ENCODE results near the gene PSENEN.
A peak's percentile ranks its signal among the peaks of the same experiment; 100 is the strongest.

PSENEN gene

DNA sequence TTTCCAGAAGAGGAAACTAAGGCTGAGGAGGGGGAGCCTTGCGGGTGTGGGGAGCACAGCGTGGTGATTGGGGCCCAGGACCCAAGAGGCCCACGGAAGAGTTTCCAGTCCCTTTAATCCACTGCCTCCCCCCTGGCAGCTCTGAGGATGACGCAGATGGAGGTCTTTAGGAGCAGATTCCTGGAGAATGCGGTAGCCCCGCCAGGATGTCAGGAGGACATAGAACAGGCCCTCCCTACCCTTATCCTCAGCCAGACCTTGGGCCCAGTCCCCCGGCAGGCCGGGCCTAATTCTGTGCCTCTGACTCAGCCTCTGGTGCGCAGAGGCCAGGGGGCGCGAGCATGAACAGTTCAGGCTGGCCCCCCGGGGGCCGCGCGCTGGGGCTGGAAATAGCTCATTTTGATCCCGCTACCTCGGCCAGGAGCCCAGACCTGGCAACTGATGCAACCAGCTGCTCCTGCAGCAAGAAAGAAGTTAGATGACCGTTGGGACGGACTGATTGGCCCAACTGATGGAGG lies 11.8 kb downstream of the PSENEN start:
- H3K36me3 ChIP-seq (ENCODE audit: control insufficient read depth in 5 of 5, insufficient read depth in 5 of 5, low read length in 5 of 5), result peaks cover 0 to 36% (median 28%) of the 10 kb centered on the region in 5 donors
- H3K9me3 ChIP-seq (ENCODE audit: control insufficient read depth in 5 of 5, low read length in 5 of 5), result peaks cover 0 to 2% (median 0%) of the 10 kb centered on the region in 5 donors
- peak overlapping the region; percentile 96 for H3K27ac ChIP-seq (ENCODE audit: low read depth, low read length)
- H3K27me3 ChIP-seq (ENCODE audit: control insufficient read depth in 5 of 5, insufficient read depth in 4 of 5, low read length in 5 of 5), result no peaks in the 10 kb centered on the region
- H3K4me1 ChIP-seq (ENCODE audit: control insufficient read depth in 5 of 5, insufficient read depth in 5 of 5, low read length in 5 of 5), result peaks cover 0 to 54% (median 45%) of the 10 kb centered on the region in 5 donors
- H3K9ac ChIP-seq (ENCODE audit: low read length in 5 of 5), result peak overlapping the region; percentile 26 to 92 (median 71)
- H3K4me3 ChIP-seq (ENCODE audit: low read depth in 1 of 5, low read length in 5 of 5), result peak overlapping the region; percentile 40 to 99 (median 98)

DNA sequence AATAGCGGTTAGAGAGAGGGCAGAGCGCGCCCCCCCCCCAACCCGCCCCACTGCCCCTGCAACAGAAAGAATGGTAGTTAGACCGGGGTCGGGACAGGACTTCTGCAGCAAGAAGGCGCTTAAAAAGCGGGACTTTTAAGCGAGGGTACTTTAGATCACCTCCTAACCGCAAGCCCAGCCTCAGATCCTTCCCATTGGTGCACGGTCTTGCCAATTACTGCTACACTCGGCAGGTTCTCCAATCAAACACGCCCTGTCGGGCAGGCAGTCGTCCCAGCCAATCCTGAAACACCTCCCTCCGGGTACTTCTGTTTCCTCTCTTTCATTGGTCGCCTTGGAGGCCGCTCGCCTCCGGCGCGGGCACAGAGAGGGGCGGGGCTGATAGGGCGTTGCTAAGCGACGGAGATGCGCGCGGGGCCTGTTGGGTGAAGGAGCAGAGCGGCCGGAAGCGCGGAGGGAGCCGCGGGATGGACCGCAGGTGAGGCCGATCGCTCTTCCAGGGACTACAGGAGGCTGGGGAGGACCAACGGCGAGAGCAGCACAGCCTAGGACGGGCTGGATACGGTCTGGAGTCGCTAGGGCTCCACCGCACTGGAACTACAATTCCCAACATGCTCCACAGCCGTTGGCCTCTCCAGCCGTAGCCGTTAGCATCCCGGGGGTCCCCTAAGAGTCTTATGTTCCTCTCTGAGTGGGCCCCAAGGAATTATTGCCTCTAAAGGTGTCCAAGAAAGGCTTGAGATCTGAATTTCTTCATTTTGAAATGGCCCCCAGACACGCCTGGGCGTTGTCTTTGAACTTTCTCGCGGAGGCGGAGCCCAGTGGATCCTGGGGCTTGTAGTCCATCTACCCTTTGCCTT lies 12.5 kb downstream of the PSENEN start, which contains the start of gene PROSER3:
TSS of gene PROSER3 (plus strand) at position 428 of the 860 bp plus-strand sequence. CDS start at position 468, 40 bp downstream.
- Histone ChIP-seq H3K9ac (ENCODE audit: low read length in 5 of 5) (peak within 1 kb of the TSS; percentile 73 to 92 (median 90)), H3K36me3 (ENCODE audit: control insufficient read depth in 5 of 5, insufficient read depth in 5 of 5, low read length in 5 of 5) (peaks cover 0 to 32% (median 21%) of the 10 kb centered on the region in 5 donors), H3K4me3 (ENCODE audit: low read depth in 1 of 5, low read length in 5 of 5) (peak within 1 kb of the TSS; percentile 98 to 99 (median 99)), H3K4me1 (ENCODE audit: control insufficient read depth in 5 of 5, insufficient read depth in 5 of 5, low read length in 5 of 5) (peaks cover 0 to 52% (median 45%) of the 10 kb centered on the region in 5 donors), H3K27ac (ENCODE audit: low read depth, low read length) (peak within 1 kb of the TSS; percentile 96), H3K27me3 (ENCODE audit: control insufficient read depth in 5 of 5, insufficient read depth in 4 of 5, low read length in 5 of 5) (no peaks in the 10 kb centered on the region), H3K9me3 (ENCODE audit: control insufficient read depth in 5 of 5, low read length in 5 of 5) (peaks cover 0 to 2% (median 0%) of the 10 kb centered on the region in 5 donors)

GRCh38 chr19:35759697-35760096 lies 14.2 kb downstream of the PSENEN start:
- peaks cover 0 to 22% (median 15%) of the 10 kb centered on the region in 5 donors for H3K36me3 ChIP-seq (ENCODE audit: control insufficient read depth in 5 of 5, insufficient read depth in 5 of 5, low read length in 5 of 5)
- peaks cover 0 to 43% (median 34%) of the 10 kb centered on the region in 5 donors for H3K4me1 ChIP-seq (ENCODE audit: control insufficient read depth in 5 of 5, insufficient read depth in 5 of 5, low read length in 5 of 5)
- no peaks in the 10 kb centered on the region for H3K27me3 ChIP-seq (ENCODE audit: control insufficient read depth in 5 of 5, insufficient read depth in 4 of 5, low read length in 5 of 5)
- no peak overlapping the region for H3K4me3 ChIP-seq (ENCODE audit: low read depth in 1 of 5, low read length in 5 of 5)
- H3K27ac ChIP-seq (ENCODE audit: low read depth, low read length), result no peak overlapping the region
- H3K9ac ChIP-seq (ENCODE audit: low read length in 5 of 5), result no peak overlapping the region
- H3K9me3 ChIP-seq (ENCODE audit: control insufficient read depth in 5 of 5, low read length in 5 of 5), result peaks cover 0 to 2% (median 0%) of the 10 kb centered on the region in 5 donors

- H3K36me3 ChIP-seq (ENCODE audit: control insufficient read depth in 5 of 5, insufficient read depth in 5 of 5, low read length in 5 of 5), result peaks cover 0 to 33% (median 19%) of the 10 kb centered on the region in 5 donors
- H3K4me1 ChIP-seq (ENCODE audit: control insufficient read depth in 5 of 5, insufficient read depth in 5 of 5, low read length in 5 of 5), result peaks cover 0 to 32% (median 24%) of the 10 kb centered on the region in 5 donors
- H3K27me3 ChIP-seq (ENCODE audit: control insufficient read depth in 5 of 5, insufficient read depth in 4 of 5, low read length in 5 of 5), result no peaks in the 10 kb centered on the region
- no peak overlapping the region for H3K4me3 ChIP-seq (ENCODE audit: low read depth in 1 of 5, low read length in 5 of 5)
- no peak overlapping the region for H3K9ac ChIP-seq (ENCODE audit: low read length in 5 of 5)
- no peak overlapping the region for H3K27ac ChIP-seq (ENCODE audit: low read depth, low read length)
- peaks cover 0 to 2% (median 0%) of the 10 kb centered on the region in 5 donors for H3K9me3 ChIP-seq (ENCODE audit: control insufficient read depth in 5 of 5, low read length in 5 of 5)
Observed at GRCh38 chr19:35760711-35761349, 15.4 kb downstream of the PSENEN start.

GRCh38 chr19:35764432-35765315 lies 19.2 kb downstream of the PSENEN start:
- H3K36me3 ChIP-seq (ENCODE audit: control insufficient read depth in 5 of 5, insufficient read depth in 5 of 5, low read length in 5 of 5), result peaks cover 0 to 49% (median 24%) of the 10 kb centered on the region in 5 donors

GRCh38 chr19:35766571-35767104 lies 21.2 kb downstream of the PSENEN start:
- H3K27ac ChIP-seq (ENCODE audit: low read depth, low read length), result no peak overlapping the region
- no peaks in the 10 kb centered on the region for H3K9me3 ChIP-seq (ENCODE audit: control insufficient read depth in 5 of 5, low read length in 5 of 5)
- H3K9ac ChIP-seq (ENCODE audit: low read length in 5 of 5), result no peak overlapping the region
- no peaks in the 10 kb centered on the region for H3K27me3 ChIP-seq (ENCODE audit: control insufficient read depth in 5 of 5, insufficient read depth in 4 of 5, low read length in 5 of 5)
- peaks cover 0 to 43% (median 23%) of the 10 kb centered on the region in 5 donors for H3K36me3 ChIP-seq (ENCODE audit: control insufficient read depth in 5 of 5, insufficient read depth in 5 of 5, low read length in 5 of 5)
- H3K4me3 ChIP-seq (ENCODE audit: low read depth in 1 of 5, low read length in 5 of 5), result no peak overlapping the region
- no peaks in the 10 kb centered on the region for H3K4me1 ChIP-seq (ENCODE audit: control insufficient read depth in 5 of 5, insufficient read depth in 5 of 5, low read length in 5 of 5)

More at GRCh38 chr19:35764432-35765315, 19.2 kb downstream of the PSENEN start:
- no peak overlapping the region for H3K9ac ChIP-seq (ENCODE audit: low read length in 5 of 5)
- H3K27me3 ChIP-seq (ENCODE audit: control insufficient read depth in 5 of 5, insufficient read depth in 4 of 5, low read length in 5 of 5), result no peaks in the 10 kb centered on the region
- H3K4me1 ChIP-seq (ENCODE audit: control insufficient read depth in 5 of 5, insufficient read depth in 5 of 5, low read length in 5 of 5), result peaks cover 0 to 2% (median 0%) of the 10 kb centered on the region in 5 donors
- no peak overlapping the region for H3K4me3 ChIP-seq (ENCODE audit: low read depth in 1 of 5, low read length in 5 of 5)
- no peak overlapping the region for H3K27ac ChIP-seq (ENCODE audit: low read depth, low read length)
- peaks cover 0 to 2% (median 0%) of the 10 kb centered on the region in 5 donors for H3K9me3 ChIP-seq (ENCODE audit: control insufficient read depth in 5 of 5, low read length in 5 of 5)

- H3K27me3 ChIP-seq (ENCODE audit: control insufficient read depth in 5 of 5, insufficient read depth in 4 of 5, low read length in 5 of 5), result no peaks in the 10 kb centered on the region
- no peak overlapping the region for H3K4me3 ChIP-seq (ENCODE audit: low read depth in 1 of 5, low read length in 5 of 5)
- no peak overlapping the region for H3K9ac ChIP-seq (ENCODE audit: low read length in 5 of 5)
- H3K9me3 ChIP-seq (ENCODE audit: control insufficient read depth in 5 of 5, low read length in 5 of 5), result no peaks in the 10 kb centered on the region
- peaks cover 0 to 35% (median 17%) of the 10 kb centered on the region in 5 donors for H3K36me3 ChIP-seq (ENCODE audit: control insufficient read depth in 5 of 5, insufficient read depth in 5 of 5, low read length in 5 of 5)
- no peak overlapping the region for H3K27ac ChIP-seq (ENCODE audit: low read depth, low read length)
- no peaks in the 10 kb centered on the region for H3K4me1 ChIP-seq (ENCODE audit: control insufficient read depth in 5 of 5, insufficient read depth in 5 of 5, low read length in 5 of 5)
Observed at GRCh38 chr19:35767288-35768081, 22.0 kb downstream of the PSENEN start.

DNA sequence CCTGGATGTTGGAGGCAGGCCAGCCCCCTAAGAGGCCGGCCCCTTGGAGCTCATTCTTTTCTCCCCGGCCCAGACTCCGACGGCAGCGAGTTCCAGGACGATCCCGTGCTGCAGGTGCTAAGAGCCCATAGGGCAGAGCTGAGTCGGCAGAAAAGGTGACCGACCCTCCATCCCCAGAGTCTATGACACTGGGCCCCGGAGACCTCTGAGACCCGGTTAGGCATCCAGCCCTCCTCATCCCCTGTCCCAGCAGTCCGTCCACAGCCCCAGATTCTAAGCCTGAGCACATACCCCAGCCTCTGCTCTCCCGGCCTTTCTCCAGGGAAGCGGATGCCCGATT lies 22.6 kb downstream of the PSENEN start:
- no peak overlapping the region for H3K9ac ChIP-seq (ENCODE audit: low read length in 5 of 5)
- peaks cover 0 to 34% (median 17%) of the 10 kb centered on the region in 5 donors for H3K36me3 ChIP-seq (ENCODE audit: control insufficient read depth in 5 of 5, insufficient read depth in 5 of 5, low read length in 5 of 5)
- no peaks in the 10 kb centered on the region for H3K9me3 ChIP-seq (ENCODE audit: control insufficient read depth in 5 of 5, low read length in 5 of 5)
- H3K27me3 ChIP-seq (ENCODE audit: control insufficient read depth in 5 of 5, insufficient read depth in 4 of 5, low read length in 5 of 5), result no peaks in the 10 kb centered on the region
- no peak overlapping the region for H3K27ac ChIP-seq (ENCODE audit: low read depth, low read length)
- no peaks in the 10 kb centered on the region for H3K4me1 ChIP-seq (ENCODE audit: control insufficient read depth in 5 of 5, insufficient read depth in 5 of 5, low read length in 5 of 5)
- H3K4me3 ChIP-seq (ENCODE audit: low read depth in 1 of 5, low read length in 5 of 5), result no peak overlapping the region
